DOHH2 (cell line): ENCODE data around the gene DNAJC19.

Experiments
- H3F3A ChIP-seq: fragments of 200-600 bp; sonication (generic), shearing (Covaris generic); 2 replicates; pipeline ENCODE4 v1.6.0; 2016; ENCODE audit warnings: antibody characterized with exemption, mild to moderate bottlenecking; ENCODE audit not compliant: control insufficient read depth, insufficient read depth
- H3K27ac ChIP-seq: fragments of 200-600 bp; sonication (generic); 2 replicates; pipeline ENCODE4 v1.5.1; 2014; ENCODE audit warnings: low read depth, mild to moderate bottlenecking, low read length, moderate library complexity
- H3K27me3 ChIP-seq: fragments of 200-600 bp; sonication (generic); 2 replicates; pipeline ENCODE4 v1.6.1; 2014; ENCODE audit warnings: mild to moderate bottlenecking, low read length, mixed read lengths; ENCODE audit not compliant: control insufficient read depth
- H3K36me3 ChIP-seq: fragments of 200-600 bp; sonication (generic); 2 replicates; pipeline ENCODE4 v1.6.1; 2014; ENCODE audit warnings: mild to moderate bottlenecking, low read length, moderate library complexity, mixed read lengths; ENCODE audit not compliant: control insufficient read depth
- H3K4me1 ChIP-seq: fragments of 200-600 bp; sonication (generic); 2 replicates; pipeline ENCODE4 v1.6.1; 2014; ENCODE audit warnings: mild to moderate bottlenecking, low read length, mixed read lengths; ENCODE audit not compliant: control insufficient read depth
- H3K4me2 ChIP-seq: fragments of 200-600 bp; sonication (generic); 2 replicates; pipeline ENCODE4 v1.6.0; 2014; ENCODE audit warnings: mild to moderate bottlenecking, low read length, moderate library complexity
- H3K4me3 ChIP-seq: fragments of 200-600 bp; sonication (generic); 2 replicates; pipeline ENCODE4 v1.5.1; 2014; ENCODE audit warnings: mild to moderate bottlenecking, low read length, mixed read lengths
- H3K79me2 ChIP-seq: fragments of 200-600 bp; sonication (generic); 2 replicates; pipeline ENCODE4 v1.6.1; 2014; ENCODE audit warnings: mild to moderate bottlenecking, low read length, mixed read lengths; ENCODE audit not compliant: control insufficient read depth
- H3K9me2 ChIP-seq: fragments of 200-600 bp; sonication (generic); replicated peaks from 2 replicates; pipeline ENCODE4 v1.6.1; 2014; ENCODE audit warnings: mild to moderate bottlenecking, low read length, mixed read lengths; ENCODE audit not compliant: control insufficient read depth
- H3K9me3 ChIP-seq: fragments of 200-600 bp; sonication (generic); 2 replicates; pipeline ENCODE4 v1.6.1; 2014; ENCODE audit warnings: antibody characterized with exemption, low read length, mixed read lengths; ENCODE audit not compliant: control insufficient read depth, insufficient read depth
- H4K20me1 ChIP-seq: fragments of 200-600 bp; sonication (generic); 2 replicates; pipeline ENCODE4 v1.6.0; 2014; ENCODE audit warnings: low read depth, mild to moderate bottlenecking, antibody characterized with exemption, low read length, moderate library complexity; ENCODE audit not compliant: control insufficient read depth, insufficient read depth
- EZH2phosphoT487 ChIP-seq: fragments of 200-600 bp; sonication (generic); IDR thresholded peaks from 2 replicates; pipeline ENCODE4 v1.6.1; 2017; ENCODE audit warnings: borderline replicate concordance, mild to moderate bottlenecking, antibody characterized with exemption, low read length, moderate library complexity, mixed read lengths
- TF ChIP-seq, protein P1 (sequence below): fragments of 200-600 bp; sonication (generic); IDR thresholded peaks from one replicate; pipeline ENCODE4 v1.5.1; 2014; ENCODE audit warnings: antibody characterized with exemption, mild to moderate bottlenecking, low read depth, low read length; ENCODE audit not compliant: poor library complexity, severe bottlenecking

The DNAJC19 gene

DNA sequence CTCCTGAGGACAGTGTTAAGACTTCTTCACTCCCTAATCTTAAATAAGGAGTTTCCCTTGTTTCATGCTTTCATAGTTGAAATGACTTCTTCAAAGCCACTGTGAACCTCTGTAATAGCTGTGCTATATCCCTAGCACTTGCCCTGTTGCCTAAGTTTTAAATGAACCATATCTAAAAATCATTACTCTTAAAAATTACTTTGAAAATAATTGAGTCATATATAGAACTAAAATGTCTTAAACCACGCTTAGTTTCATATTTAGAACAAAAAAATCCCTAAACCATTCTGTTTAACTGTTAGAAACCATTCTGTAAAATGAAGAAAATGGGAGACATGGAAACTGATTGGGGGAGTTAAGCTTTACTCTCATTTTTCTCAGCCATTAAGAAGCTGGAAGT is 29.8 kb downstream of the DNAJC19 start:
- H3K27me3 ChIP-seq: no peaks in the 10 kb centered on the region
- H3K27ac ChIP-seq: no peak overlapping the region
- TF ChIP-seq, protein P1, sequence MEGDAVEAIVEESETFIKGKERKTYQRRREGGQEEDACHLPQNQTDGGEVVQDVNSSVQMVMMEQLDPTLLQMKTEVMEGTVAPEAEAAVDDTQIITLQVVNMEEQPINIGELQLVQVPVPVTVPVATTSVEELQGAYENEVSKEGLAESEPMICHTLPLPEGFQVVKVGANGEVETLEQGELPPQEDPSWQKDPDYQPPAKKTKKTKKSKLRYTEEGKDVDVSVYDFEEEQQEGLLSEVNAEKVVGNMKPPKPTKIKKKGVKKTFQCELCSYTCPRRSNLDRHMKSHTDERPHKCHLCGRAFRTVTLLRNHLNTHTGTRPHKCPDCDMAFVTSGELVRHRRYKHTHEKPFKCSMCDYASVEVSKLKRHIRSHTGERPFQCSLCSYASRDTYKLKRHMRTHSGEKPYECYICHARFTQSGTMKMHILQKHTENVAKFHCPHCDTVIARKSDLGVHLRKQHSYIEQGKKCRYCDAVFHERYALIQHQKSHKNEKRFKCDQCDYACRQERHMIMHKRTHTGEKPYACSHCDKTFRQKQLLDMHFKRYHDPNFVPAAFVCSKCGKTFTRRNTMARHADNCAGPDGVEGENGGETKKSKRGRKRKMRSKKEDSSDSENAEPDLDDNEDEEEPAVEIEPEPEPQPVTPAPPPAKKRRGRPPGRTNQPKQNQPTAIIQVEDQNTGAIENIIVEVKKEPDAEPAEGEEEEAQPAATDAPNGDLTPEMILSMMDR: no peak
- no peak for TF ChIP-seq EZH2phosphoT487
- no peaks in the 10 kb centered on the region for H3K9me3 ChIP-seq
- H4K20me1 ChIP-seq: no peaks in the 10 kb centered on the region
- no peak overlapping the region for H3K4me3 ChIP-seq
- no peaks in the 10 kb centered on the region for H3K4me1 ChIP-seq
- H3F3A ChIP-seq: peaks cover 14% of the 10 kb centered on the region; the same call in 1 of the 2 replicates
- no peaks in the 10 kb centered on the region for H3K9me2 ChIP-seq
- H3K36me3 ChIP-seq: peaks cover 91% of the 10 kb centered on the region
- H3K4me2 ChIP-seq: no peak overlapping the region
- no peaks in the 10 kb centered on the region for H3K79me2 ChIP-seq

DNA sequence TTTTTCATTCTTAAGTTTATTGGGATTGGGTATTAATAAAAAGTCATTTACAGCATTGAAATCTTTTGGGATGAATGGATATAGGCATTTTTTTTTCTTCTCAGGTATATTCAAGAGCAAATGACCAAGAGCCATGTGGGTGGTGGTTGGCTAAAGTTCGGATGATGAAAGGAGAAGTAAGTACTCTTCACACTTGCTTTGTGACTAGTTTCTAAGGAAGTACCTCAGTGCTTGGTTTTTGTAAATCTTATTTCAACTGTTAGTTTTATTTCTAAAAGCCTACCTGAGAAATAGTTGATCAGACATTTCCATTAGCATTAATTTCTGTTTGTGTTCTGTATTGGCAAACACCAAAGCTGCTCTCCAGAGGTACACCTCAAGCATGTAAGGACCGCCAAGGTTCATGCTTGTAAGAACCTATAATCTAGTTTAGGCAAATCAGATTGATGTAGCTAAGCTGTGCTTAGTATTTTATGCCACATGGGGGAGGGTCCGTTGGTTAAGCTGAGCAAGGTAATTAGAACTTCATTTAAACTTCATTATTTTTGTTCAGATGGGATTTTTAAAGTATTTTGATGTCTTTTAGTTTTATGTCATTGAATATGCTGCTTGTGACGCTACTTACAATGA is 41.7 kb downstream of the DNAJC19 start:
- Histone ChIP-seq H3F3A (no peaks in the 10 kb centered on the region; the same call in 1 of the 2 replicates), H3K4me1 (peaks cover 12% of the 10 kb centered on the region; the same call in 1 of the 2 replicates), H3K27ac (no peak overlapping the region), H3K4me3 (no peak overlapping the region), H3K36me3 (peaks cover 88% of the 10 kb centered on the region), H3K9me3 (no peaks in the 10 kb centered on the region), H3K27me3 (no peaks in the 10 kb centered on the region), H4K20me1 (peaks cover 4% of the 10 kb centered on the region; the same call in 1 of the 2 replicates), H3K9me2 (no peaks in the 10 kb centered on the region), H3K4me2 (no peak overlapping the region), H3K79me2 (peaks cover 57% of the 10 kb centered on the region)
- TF ChIP-seq, protein P1: no peak
- TF ChIP-seq EZH2phosphoT487: no peak

DNA sequence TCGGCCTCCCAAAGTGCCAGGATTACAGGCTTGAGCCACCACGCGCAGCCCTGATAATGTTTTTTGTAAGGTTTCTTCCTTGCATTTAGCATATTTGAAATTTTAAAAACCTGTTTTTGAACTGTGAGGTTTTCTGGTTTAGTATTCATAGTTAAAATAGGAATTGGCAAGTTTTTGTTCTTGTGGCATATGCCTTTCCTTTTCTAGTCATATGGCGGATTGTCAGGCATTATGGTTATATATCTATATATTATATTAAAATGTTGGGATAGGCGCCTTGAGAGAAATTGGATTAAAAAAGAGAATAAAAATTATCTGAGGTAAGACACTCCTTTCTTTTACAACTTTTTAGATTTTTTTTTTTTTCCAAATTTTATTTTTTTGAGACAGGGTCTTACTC is 48.7 kb downstream of the DNAJC19 start:
- TF ChIP-seq, protein P1: no peak
- TF ChIP-seq EZH2phosphoT487: no peak
- Histone ChIP-seq H3K9me2 (no peaks in the 10 kb centered on the region), H3F3A (no peaks in the 10 kb centered on the region), H3K9me3 (no peaks in the 10 kb centered on the region), H4K20me1 (peaks cover 4% of the 10 kb centered on the region; the same call in 1 of the 2 replicates), H3K4me2 (no peak overlapping the region), H3K79me2 (peaks cover 91% of the 10 kb centered on the region), H3K27me3 (no peaks in the 10 kb centered on the region), H3K4me3 (no peak overlapping the region), H3K27ac (no peak overlapping the region), H3K4me1 (no peaks in the 10 kb centered on the region), H3K36me3 (peaks cover 72% of the 10 kb centered on the region)
